ENCODE data around the gene MIF4GD.
A peak's percentile ranks its signal among the peaks of the same experiment; 100 is the strongest.
"Not testable (repeated sequence)": the region's sequence is repeated elsewhere in the genome, so short reads cannot be mapped to it uniquely, and the experiment has no call there.

Gene MIF4GD

DNA sequence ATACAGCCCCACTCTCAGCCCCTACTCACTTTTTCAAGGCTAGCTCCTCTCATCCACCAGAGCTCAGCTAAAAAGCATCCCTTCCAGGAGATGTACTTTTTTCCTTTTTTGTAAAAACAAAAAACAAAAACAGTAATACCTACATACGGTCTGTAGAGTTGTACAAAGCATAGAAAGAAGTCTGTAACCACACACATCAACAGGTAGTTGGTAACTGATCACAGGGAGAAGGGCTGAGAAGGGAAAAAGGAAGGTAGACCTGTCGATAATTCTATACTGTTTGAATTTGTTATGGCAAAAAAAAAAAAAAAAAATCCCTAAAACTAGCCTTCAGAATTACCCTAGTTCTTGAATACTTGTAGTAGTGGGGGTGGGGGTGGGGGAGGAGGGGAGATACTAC lies 17.3 kb upstream of the MIF4GD start:
- no peak for DNase-seq (ENCODE audit: low spot score)

DNA sequence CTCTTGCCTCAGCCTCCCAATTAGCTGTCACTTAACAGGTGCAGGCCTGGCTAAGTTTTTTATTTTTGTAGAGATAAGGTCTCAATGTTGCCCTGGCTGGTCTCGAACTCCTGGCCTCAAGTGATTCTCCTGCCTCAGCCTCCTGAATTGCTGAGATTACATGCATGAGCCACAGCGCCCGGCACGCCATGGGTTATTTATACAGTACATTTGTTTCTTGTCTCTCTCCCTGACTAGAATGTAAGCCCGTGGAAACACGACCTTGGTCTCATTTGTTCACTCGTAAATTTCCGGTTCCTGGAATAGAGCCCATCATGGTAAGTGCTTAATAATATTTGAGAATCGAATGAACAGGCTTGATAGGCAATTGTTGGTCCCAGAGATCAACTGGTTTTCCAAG lies 16.2 kb upstream of the MIF4GD start:
- DNase-seq (ENCODE audit: low spot score) = no peak

- DNase-seq (ENCODE audit: low spot score) = no peak
These were observed 14.1 kb upstream of the MIF4GD start for GRCh38 chr17:75285123-75285522.

GRCh38 chr17:75280189-75280588 lies 9.2 kb upstream of the MIF4GD start:
- DNase-seq (ENCODE audit: low spot score) = not testable (repeated sequence)

DNA sequence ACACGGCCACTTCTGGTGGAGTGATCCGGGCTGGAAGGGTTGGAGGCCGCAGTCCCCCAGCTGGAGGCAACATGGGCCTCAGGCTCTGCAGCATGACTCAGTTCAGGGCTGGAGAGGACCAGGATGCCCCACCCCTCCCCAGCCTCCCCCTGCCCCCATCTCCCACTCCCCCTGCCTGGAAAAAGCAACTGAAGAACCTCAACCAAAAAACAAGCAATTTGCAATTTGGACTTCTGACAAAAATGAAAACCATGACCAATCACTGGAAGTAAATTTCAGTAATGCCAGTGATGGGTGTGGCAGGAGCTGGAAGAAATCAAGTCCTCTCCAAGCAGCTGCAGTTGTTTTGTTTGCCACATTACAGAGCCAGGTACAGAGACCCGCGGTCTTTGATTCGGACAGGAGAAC lies 6.6 kb upstream of the MIF4GD start:
- no peak for DNase-seq (ENCODE audit: low spot score)

DNA sequence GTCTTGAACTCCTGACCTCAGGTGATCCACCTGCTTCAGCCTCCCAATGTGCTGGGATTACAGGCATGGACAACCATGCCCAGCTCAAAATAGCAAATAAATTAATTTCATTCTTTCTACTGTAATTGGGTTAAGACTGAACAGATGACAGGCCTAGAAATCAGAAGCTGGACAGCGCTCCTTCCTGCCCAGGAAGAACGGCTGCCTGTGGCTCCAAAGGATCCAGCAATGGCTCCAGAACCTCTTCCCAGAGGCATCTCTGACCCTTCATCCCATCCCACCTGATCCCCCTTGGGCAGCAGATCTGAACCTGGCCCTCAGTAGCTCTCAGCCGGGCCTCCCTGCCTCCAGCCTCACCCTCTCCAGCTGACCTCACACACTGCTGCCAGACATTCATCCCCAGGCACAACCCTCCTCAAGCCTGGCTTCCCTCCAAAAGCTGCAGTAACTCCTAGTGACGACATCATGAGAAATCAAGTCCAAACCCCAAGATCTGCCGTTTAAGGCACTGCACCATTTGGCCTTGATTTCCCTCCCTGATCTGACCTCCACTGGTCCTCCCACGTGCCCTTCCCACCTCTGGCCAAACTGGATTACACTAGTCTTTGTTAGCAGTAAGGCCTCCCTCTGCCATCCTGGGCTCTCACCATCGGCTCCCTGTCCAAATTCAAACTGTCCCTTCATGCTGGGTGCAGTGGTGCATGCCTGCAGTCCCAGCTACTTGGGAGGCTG lies 3.1 kb upstream of the MIF4GD start:
- no peak for DNase-seq (ENCODE audit: low spot score)

DNA sequence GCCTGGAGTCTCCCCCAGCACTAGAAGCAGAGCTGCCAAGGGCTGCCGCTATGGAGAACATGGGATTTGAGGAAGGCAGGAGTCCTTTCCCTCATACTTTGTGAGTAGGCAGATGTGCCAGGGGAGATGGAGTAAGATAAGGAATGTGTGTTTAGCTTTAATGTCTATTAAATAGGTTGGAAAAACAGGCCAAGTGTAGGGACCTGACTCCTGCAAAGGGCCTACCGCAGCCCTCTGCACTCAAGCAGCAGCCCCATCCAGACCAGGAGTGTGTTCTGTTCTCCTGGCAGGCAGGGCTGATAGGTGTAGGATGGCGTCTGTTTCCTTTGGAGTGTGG lies 1.8 kb upstream of the MIF4GD start:
- no peak for DNase-seq (ENCODE audit: low spot score)

DNA sequence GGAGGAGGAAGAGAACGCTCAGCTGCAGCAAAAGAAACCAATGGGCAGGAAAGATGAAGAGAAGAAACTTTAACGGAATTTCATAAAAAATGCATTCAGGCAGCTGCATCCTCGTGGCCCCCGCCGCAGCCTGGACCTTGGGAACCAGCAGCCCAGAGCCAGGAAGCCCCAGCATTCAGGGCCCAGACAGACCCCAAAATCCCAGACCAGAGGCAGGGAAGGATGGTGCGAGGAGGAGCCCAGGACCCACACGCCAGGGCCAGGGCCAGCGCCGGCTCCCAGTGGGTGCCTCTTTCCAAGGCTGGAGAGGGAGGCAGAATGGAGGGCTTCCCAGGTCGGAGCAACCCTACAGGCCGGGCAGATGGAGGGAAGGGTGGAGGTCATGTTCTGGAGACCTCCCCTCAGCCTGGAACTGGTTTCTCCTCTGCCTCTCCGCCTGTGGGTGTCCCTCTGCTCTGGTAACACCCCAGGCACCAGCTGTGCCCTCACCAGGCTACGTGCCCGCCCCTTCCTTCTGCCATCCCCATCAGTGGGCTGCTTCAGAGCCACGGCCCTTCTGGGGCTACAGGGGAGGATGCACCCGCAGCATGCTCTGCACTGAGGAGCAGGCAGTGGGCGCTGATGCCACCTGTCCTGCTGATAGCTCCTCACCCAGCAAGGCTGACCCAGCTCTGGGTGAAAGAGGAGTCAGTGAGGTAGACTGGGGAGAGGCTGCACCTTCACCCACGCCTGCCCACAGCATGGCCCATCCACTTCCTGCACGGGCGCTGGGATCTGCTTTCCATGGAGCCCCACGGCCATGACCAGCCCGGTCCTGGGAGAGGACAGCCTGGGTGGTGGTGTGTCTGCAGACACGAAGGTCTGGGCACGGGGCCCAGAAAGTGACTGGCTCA lies 1.2 kb upstream of the MIF4GD start:
- DNase-seq (ENCODE audit: low spot score) = no peak

GRCh38 chr17:75271233-75271954 lies 363 bp upstream of the MIF4GD start:
- DNase-seq (ENCODE audit: low spot score) = peak; percentile 88

GRCh38 chr17:75270218-75270965 lies 639 bp downstream of the MIF4GD start:
- peak; percentile 31 for DNase-seq (ENCODE audit: low spot score)

DNA sequence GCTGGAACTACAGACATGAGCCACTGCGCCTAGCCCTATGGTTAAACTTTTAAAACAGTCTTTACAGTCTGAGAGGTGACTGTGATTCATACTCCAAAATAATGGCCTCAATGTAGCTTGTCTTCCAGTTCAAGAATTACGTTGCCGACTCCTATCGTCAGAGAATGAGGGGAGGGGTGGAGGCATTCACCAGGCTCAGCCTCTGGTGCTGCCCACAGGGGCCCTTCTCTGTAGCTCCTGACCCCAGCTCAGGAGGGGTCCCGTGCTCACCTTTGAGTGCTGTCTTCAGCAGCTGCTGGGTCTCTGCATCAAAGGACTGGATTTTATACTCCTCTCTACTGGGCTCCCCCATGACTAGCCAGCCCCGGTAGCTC lies 1.2 kb downstream of the MIF4GD start:
- DNase-seq (ENCODE audit: low spot score) = no peak

DNA sequence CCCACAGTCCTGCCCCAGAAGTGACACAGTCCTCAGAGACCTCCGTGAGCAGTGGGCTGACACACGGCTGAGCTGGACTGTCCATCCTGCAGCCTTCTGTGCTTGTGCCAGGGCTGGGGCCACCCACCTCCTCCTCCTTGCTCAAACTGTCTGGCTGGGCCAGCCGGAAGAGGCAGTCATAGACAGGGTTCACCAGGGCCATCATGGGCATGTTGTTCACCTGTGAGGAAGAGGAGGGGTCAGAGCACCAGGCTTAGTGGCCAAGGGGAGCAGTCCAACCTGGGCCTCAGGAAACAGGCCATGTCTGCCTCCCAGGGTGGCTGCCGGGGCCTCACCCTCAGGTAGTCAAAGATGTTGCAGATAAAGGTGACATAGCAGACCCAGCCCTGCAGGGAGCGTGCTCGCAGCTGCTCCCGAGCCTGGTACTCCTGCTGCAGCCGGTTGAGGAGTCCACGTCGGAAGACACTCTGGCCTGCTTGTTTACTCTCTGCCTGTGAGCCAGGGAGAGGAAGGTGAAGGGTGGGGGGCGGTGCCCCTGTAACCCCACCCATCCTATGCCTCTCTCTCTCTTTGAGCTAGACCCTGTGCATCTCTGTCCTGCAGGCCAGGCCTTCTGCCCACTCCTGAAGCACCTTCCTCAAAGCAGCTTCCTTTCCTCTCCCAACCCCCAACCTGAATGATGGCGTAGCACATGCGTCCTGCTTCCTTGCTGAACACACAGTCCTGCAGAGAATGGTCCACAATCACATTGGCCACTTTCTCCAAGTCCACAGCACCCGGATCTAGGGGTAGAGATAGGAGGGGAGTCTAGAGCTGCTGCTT lies 3.4 kb downstream of the MIF4GD start:
- DNase-seq (ENCODE audit: low spot score) = no peak

DNA sequence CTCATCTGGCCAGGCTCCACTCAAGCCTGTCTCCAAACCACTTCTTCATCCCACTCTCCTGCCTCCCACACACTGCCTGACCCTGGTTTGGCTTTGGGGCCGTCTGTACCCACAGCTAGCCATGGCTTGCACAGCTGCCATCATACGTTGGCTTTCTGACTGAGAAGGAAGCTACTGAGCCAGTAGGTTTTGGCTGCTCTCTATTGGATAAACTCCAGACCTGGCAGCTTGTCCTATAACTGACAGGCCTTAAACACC lies 3.9 kb downstream of the MIF4GD start:
- no peak for DNase-seq (ENCODE audit: low spot score)

- DNase-seq (ENCODE audit: low spot score) = no peak
These were observed 4.5 kb downstream of the MIF4GD start for GRCh38 chr17:75266316-75267152.

GRCh38 chr17:75265614-75266315 lies 5.3 kb downstream of the MIF4GD start:
- no peak for DNase-seq (ENCODE audit: low spot score)

GRCh38 chr17:75263055-75263454 lies 8.0 kb downstream of the MIF4GD start:
- no peak for DNase-seq (ENCODE audit: low spot score)

- no peak for DNase-seq (ENCODE audit: low spot score)
These were observed 8.9 kb downstream of the MIF4GD start for GRCh38 chr17:75262112-75262606.

DNA sequence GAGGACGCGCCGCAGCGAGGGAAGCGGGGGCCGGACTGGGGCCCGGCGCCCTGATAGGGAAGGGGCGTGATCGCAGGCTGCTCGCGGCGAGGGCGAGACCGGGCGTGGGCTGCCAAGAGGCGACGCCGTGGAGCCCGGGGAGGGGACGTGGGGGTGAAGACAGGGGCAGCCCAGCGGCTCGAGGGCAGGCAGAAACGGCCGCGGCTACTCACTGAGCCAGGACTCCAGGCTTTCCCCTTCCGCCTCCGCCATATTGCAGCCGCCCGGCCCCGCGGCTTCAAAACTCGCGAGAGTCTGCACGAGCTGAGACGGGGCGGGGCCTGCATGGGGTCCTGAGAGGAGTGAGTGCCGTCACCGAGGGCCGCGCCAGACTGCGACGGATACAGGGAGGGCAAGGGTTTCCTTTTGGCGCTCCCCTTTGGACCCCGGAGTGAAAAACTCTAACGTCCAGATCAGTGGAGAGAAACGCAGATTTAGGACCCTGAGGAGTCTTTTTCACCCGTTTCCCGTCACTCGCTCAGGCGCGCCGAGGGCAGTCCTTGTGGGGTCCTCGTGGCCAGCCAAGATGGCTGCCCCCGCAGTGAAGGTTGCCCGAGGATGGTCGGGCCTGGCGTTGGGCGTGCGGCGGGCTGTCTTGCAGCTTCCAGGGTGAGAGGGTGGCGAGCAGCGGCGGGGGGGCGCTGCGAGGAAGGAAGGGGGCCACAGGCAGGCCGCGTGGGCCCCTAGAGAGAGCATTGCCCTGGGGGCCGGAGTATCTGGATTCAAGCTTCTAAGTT lies 9.5 kb downstream of the MIF4GD start, which contains the start of the genes GGA3 and MRPS7:
TSS of gene GGA3 (minus strand) at position 271 of the 776 bp plus-strand sequence. CDS start at position 252, 19 bp downstream.
TSS of gene MRPS7 (plus strand) at position 544 of the 776 bp plus-strand sequence. CDS start at position 566, 22 bp downstream.
- DNase-seq (ENCODE audit: low spot score) = peak; percentile 96
